HG03060 (cell line): Measurements from ENCODE around the gene OR4C16.

Experiments used
- ATAC-seq: cut with Tn5 transposase; IDR thresholded peaks from one replicate; pipeline ENCODE4 v1.9.1; 2021; ENCODE audit warnings: low read depth, moderate number of reproducible peaks; ENCODE audit not compliant: unreplicated experiment

The OR4C16 gene

GRCh38 chr11:55571828-55572227, at the start of gene OR4C16:
TSS of gene OR4C16 (plus strand) at chr11:55572128. CDS start at chr11:55572128, 0 bp downstream.
- no peak for ATAC-seq

- no peak for ATAC-seq
These were observed 17.8 kb upstream of the OR4C16 start, which contains the start of gene OR4C15 for GRCh38 chr11:55554169-55554568. TSS of gene OR4C15 (plus strand) at chr11:55554469. CDS start at chr11:55554469, 0 bp downstream.

- peak; percentile 67 for ATAC-seq
These were observed 620 bp downstream of the OR4C16 start for GRCh38 chr11:55572548-55572947.

DNA sequence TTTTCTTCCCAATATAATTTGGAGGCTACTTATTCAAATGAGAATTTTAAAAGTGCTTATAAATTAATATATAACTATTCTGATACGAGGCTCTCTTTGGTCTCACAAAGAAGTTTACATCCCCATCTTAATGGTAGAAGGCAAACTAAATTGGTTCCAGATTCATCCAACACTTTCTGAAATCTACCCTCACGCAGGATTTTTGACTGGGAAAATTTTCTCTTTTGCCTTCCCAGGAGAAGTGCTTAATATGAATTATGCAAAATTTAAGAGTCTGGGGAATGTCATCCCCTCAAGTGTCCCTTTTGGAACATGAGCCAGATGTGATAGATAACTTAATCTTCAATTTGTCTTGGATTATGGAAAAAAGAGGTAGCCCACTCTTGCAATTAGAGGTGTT, 35.6 kb downstream of the OR4C16 start, which contains the start of gene OR4C11:
Gene OR4C11 (minus strand): TSS at position 101 of the 400 bp plus-strand sequence. CDS start 3,272 bp downstream, outside the sequence.
- no peak for ATAC-seq
